Ascending aorta (tissue), 2 donors: ENCODE measurements around the gene CCNH. TPM values are rescaled to one million over a fixed set of nuclear protein-coding genes. Genes with fewer than 3 reads are reported as not detected.

Experiments
- DNase-seq, 2 donors: peaks; one replicate each; pipeline ENCODE4 v3.0.0-alpha.2; 2019; ENCODE audit warnings: low spot score in 2 of 2
- H3K27ac ChIP-seq, 2 donors: fragments of 200-600 bp; sonication (generic); one replicate each; pipeline ENCODE4 v1.5.1; 2016 to 2017; ENCODE audit warnings: mild to moderate bottlenecking in 1 of 2
- H3K27me3 ChIP-seq: fragments of 200-600 bp; sonication (generic); one replicate; pipeline ENCODE4 v1.5.1; 2017
- H3K36me3 ChIP-seq, 2 donors: fragments of 200-600 bp; sonication (generic); one replicate each; pipeline ENCODE4 v1.5.1; 2016
- H3K4me1 ChIP-seq, 2 donors: fragments of 200-600 bp; sonication (generic); one replicate each; pipeline ENCODE4 v1.5.1; 2016 to 2017; ENCODE audit warnings: mild to moderate bottlenecking in 1 of 2
- H3K4me3 ChIP-seq, 2 donors: fragments of 200-600 bp; sonication (generic); one replicate each; pipeline ENCODE4 v1.5.1; 2016 to 2017; ENCODE audit warnings: mild to moderate bottlenecking in 1 of 2
- H3K9me3 ChIP-seq, 2 donors: fragments of 200-600 bp; sonication (generic); one replicate each; pipeline ENCODE4 v1.5.1; 2016
- CTCF ChIP-seq, 3 experiments: fragments of 200-600 bp in 2 of 3; fragments of 450-650 bp in 1 of 3; sonication (generic) in 2 of 3; IDR thresholded peaks; one replicate each; pipeline ENCODE4 v1.5.1; 2016 to 2019; ENCODE audit warnings: antibody characterized with exemption in 3 of 3, mild to moderate bottlenecking in 1 of 3, moderate library complexity in 1 of 3
- intact Hi-C: fragments of 100-400 bp; cut with DNase I; formaldehyde crosslinking; loops from one replicate; pipeline ENCODE4 v1.15.1; 2023
- total RNA-seq: library from RNA; depleted of rRNA; stranded (reverse); fragments of >200 nt; gene quantifications from one replicate; pipeline ENCODE4 v1.1.0, GENCODE V29; 2016

CCNH gene
- total RNA-seq, 1 donor from 2014 or later: 65.7 TPM

GRCh38 chr5:87438231-87438630 is 25.5 kb upstream of the CCNH start:
- Histone ChIP-seq H3K4me1 (no peaks in the 10 kb centered on the region), H3K36me3 (no peaks in the 10 kb centered on the region), H3K9me3 (no peaks in the 10 kb centered on the region), H3K4me3 (no peak overlapping the region), H3K27ac (no peak overlapping the region), H3K27me3 (no peaks in the 10 kb centered on the region)
- TF ChIP-seq CTCF (IDR thresholded peaks at IDR 0.05): no peak
- intact Hi-C loops: no loop called here
- DNase-seq: no peak

GRCh38 chr5:87437724-87438123 is 25.0 kb upstream of the CCNH start:
- no peaks in the 10 kb centered on the region for H3K9me3 ChIP-seq
- intact Hi-C loops: no loop called here
- no peak overlapping the region for H3K4me3 ChIP-seq
- H3K27me3 ChIP-seq: no peaks in the 10 kb centered on the region
- H3K4me1 ChIP-seq: no peaks in the 10 kb centered on the region
- no peak for DNase-seq
- TF ChIP-seq CTCF (IDR thresholded peaks at IDR 0.05): no peak
- no peak overlapping the region for H3K27ac ChIP-seq
- H3K36me3 ChIP-seq: no peaks in the 10 kb centered on the region

- H3K4me1 ChIP-seq: no peaks in the 10 kb centered on the region
- no peak overlapping the region for H3K27ac ChIP-seq
- no peaks in the 10 kb centered on the region for H3K9me3 ChIP-seq
- DNase-seq: no peak
- intact Hi-C loops: no loop called here
- no peak for TF ChIP-seq CTCF (IDR thresholded peaks at IDR 0.05)
- no peaks in the 10 kb centered on the region for H3K27me3 ChIP-seq
- H3K36me3 ChIP-seq: no peaks in the 10 kb centered on the region
- no peak overlapping the region for H3K4me3 ChIP-seq
Measured at GRCh38 chr5:87435144-87435694, 22.5 kb upstream of the CCNH start.

- no peaks in the 10 kb centered on the region for H3K27me3 ChIP-seq
- H3K4me3 ChIP-seq: no peak overlapping the region
- intact Hi-C loops: no loop called here
- DNase-seq: no peak
- H3K9me3 ChIP-seq: no peaks in the 10 kb centered on the region
- no peak overlapping the region for H3K27ac ChIP-seq
- no peaks in the 10 kb centered on the region for H3K4me1 ChIP-seq
- no peak for TF ChIP-seq CTCF (IDR thresholded peaks at IDR 0.05)
- H3K36me3 ChIP-seq: no peaks in the 10 kb centered on the region
Measured at GRCh38 chr5:87434461-87434860, 21.7 kb upstream of the CCNH start.

- no peaks in the 10 kb centered on the region for H3K27me3 ChIP-seq
- H3K9me3 ChIP-seq: no peaks in the 10 kb centered on the region
- no peak for TF ChIP-seq CTCF (IDR thresholded peaks at IDR 0.05)
- H3K4me1 ChIP-seq: no peaks in the 10 kb centered on the region
- H3K4me3 ChIP-seq: no peak overlapping the region
- no peak overlapping the region for H3K27ac ChIP-seq
- DNase-seq: no peak
- intact Hi-C loops: no loop called here
- no peaks in the 10 kb centered on the region for H3K36me3 ChIP-seq
Measured at GRCh38 chr5:87433945-87434344, 21.2 kb upstream of the CCNH start.

- Histone ChIP-seq H3K4me3 (no peak overlapping the region), H3K27me3 (no peaks in the 10 kb centered on the region), H3K36me3 (no peaks in the 10 kb centered on the region), H3K4me1 (no peaks in the 10 kb centered on the region), H3K27ac (no peak overlapping the region), H3K9me3 (no peaks in the 10 kb centered on the region)
- intact Hi-C loops: no loop called here
- DNase-seq: no peak
- TF ChIP-seq CTCF (IDR thresholded peaks at IDR 0.05): no peak
Measured at GRCh38 chr5:87432460-87432859, 19.7 kb upstream of the CCNH start.
